ENCODE results near the gene ACOX2.

ACOX2 gene

GRCh38 chr3:58562498-58562897 lies 25.5 kb upstream of the ACOX2 start:
- no peak for DNase-seq (ENCODE audit: low spot score)
- in situ Hi-C loops (cut with MboI; ENCODE audit: low sequenced_read_pairs, unreplicated experiment) = no loop called here
- TF ChIP-seq CTCF (IDR thresholded peaks at IDR 0.05; ENCODE audit: borderline replicate concordance, control extremely low read depth, extremely low read depth, insufficient read depth, missing control alignments) = no peak

- no peak for TF ChIP-seq CTCF (IDR thresholded peaks at IDR 0.05; ENCODE audit: borderline replicate concordance, control extremely low read depth, extremely low read depth, insufficient read depth, missing control alignments)
- in situ Hi-C loops (cut with MboI; ENCODE audit: low sequenced_read_pairs, unreplicated experiment) = no loop called here
- DNase-seq (ENCODE audit: low spot score) = no peak
Measured at GRCh38 chr3:58560771-58561311, 23.9 kb upstream of the ACOX2 start.

- DNase-seq (ENCODE audit: low spot score) = no peak
- no peak for TF ChIP-seq CTCF (IDR thresholded peaks at IDR 0.05; ENCODE audit: borderline replicate concordance, control extremely low read depth, extremely low read depth, insufficient read depth, missing control alignments)
- in situ Hi-C loops (cut with MboI; ENCODE audit: low sequenced_read_pairs, unreplicated experiment) = no loop called here
Measured at GRCh38 chr3:58559586-58559985, 22.6 kb upstream of the ACOX2 start.

GRCh38 chr3:58557491-58557890 lies 20.5 kb upstream of the ACOX2 start:
- no peak for DNase-seq (ENCODE audit: low spot score)
- no peak for TF ChIP-seq CTCF (IDR thresholded peaks at IDR 0.05; ENCODE audit: borderline replicate concordance, control extremely low read depth, extremely low read depth, insufficient read depth, missing control alignments)
- in situ Hi-C loops (cut with MboI; ENCODE audit: low sequenced_read_pairs, unreplicated experiment) = no loop called here

- no peak for TF ChIP-seq CTCF (IDR thresholded peaks at IDR 0.05; ENCODE audit: borderline replicate concordance, control extremely low read depth, extremely low read depth, insufficient read depth, missing control alignments)
- DNase-seq (ENCODE audit: low spot score) = no peak
- in situ Hi-C loops (cut with MboI; ENCODE audit: low sequenced_read_pairs, unreplicated experiment) = no loop called here
Measured at GRCh38 chr3:58556761-58557221, 19.8 kb upstream of the ACOX2 start.

GRCh38 chr3:58556001-58556400 lies 19.0 kb upstream of the ACOX2 start:
- TF ChIP-seq CTCF (IDR thresholded peaks at IDR 0.05; ENCODE audit: borderline replicate concordance, control extremely low read depth, extremely low read depth, insufficient read depth, missing control alignments) = no peak
- in situ Hi-C loops (cut with MboI; ENCODE audit: low sequenced_read_pairs, unreplicated experiment) = no loop called here
- DNase-seq (ENCODE audit: low spot score) = no peak

Data from GM13976 (cell line).